GM18861 (cell line): ENCODE measurements around the gene SHROOM1.
"Not testable (repeated sequence)": the region's sequence is repeated elsewhere in the genome, so short reads cannot be mapped to it uniquely, and the experiment has no call there.

ENCODE experiments used
- ATAC-seq: cut with Tn5 transposase; IDR thresholded peaks from one replicate; pipeline ENCODE4 v1.9.1; 2021; ENCODE audit not compliant: unreplicated experiment

SHROOM1 gene

GRCh38 chr5:132808866-132809265 lies 21.6 kb downstream of the SHROOM1 start:
- ATAC-seq: no peak

DNA sequence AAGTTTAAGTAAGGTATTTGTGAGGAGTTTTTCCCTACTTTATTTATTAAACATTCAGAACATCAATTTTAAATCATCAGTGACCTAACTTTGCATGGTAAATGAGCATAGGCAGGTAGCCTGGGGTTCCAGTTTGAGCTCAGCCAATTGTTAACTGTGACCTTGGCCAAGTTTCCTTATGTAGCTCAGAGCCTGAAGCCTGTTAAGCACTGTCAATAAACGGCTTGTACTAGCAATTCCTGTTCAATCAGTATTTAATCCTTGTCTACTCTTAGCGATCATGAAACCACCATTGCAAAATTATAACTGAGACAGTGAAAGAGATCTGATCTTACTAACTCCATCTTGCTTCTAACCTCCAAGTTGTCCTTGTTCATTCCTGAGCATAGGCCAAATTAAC lies 22.0 kb downstream of the SHROOM1 start:
- ATAC-seq: no peak

- ATAC-seq: no peak
Observed at GRCh38 chr5:132807163-132807838, 23.1 kb downstream of the SHROOM1 start.

- not testable (repeated sequence) for ATAC-seq
Observed at GRCh38 chr5:132806804-132807162, 23.7 kb downstream of the SHROOM1 start.

GRCh38 chr5:132805872-132806271 lies 24.6 kb downstream of the SHROOM1 start:
- ATAC-seq: not testable (repeated sequence)

GRCh38 chr5:132804219-132804618 lies 26.2 kb downstream of the SHROOM1 start:
- ATAC-seq: not testable (repeated sequence)

DNA sequence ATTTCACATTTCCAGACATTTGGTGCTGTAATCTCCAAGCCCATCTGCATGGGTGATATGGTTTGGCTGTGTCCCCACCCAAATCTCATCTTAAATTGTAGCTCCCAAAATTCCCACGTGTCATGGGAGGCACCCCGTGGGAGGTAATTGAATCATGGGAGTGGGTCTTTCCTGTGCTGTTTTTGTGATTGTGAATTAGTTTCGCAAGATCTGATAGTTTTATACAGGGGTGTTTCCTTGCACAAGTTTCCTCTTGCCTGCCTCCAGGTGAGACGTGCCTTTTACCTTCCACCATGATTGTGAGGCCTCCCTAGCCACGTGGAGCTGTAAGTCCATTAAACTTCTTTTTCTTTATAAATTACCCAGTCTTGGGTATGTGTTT lies 27.8 kb downstream of the SHROOM1 start:
- ATAC-seq: not testable (repeated sequence)

DNA sequence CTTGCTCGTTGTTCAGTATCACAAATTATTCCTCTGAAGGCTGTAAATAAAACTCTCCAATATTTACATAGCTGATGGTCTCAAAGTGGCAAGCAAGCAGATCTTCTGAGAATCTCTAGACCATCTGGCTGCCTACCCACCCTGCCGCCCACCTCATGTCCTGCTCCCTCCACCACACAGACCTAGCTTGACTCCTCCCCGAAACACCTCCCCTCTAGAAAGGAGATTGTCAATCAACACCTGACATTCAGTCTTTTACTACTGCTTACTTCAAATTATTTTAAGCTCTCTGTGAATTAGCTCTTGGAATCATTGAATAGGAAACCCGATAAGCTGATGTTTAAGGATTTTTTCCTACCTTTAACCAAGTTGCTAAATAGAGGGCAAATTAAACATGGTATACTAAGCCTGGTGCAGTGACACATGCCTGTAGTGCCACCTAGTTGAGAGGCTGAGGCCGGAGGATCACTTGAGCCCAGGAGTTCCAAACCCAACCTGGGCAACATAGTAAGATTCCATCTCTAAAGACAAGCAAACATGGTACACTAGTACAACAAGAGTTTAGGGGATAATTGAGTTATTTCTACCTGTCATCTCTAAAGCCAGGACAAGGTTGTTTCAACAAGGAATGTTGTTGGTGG lies 28.3 kb downstream of the SHROOM1 start:
- ATAC-seq: no peak

DNA sequence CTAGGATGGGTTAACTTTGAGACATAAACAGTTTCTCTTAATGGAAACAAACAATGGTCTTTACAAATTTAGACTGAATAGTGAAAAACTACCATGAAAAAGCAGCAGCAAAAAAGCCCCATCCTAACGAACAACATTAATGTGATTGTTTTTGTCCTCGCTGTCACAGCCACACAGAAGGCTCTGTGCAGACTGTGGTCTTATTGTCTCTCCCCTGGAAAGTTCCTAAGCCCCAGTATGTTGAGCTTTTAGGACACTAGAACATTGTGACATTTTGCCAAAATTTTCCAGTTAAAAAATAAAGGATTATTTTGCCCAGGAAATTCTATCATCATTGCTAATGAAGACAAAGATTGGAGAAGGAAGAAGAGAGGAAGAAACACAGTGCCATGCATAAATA lies 29.9 kb downstream of the SHROOM1 start:
- ATAC-seq: no peak

- no peak for ATAC-seq
Observed at GRCh38 chr5:132799392-132799791, 31.1 kb downstream of the SHROOM1 start.

- no peak for ATAC-seq
Observed at GRCh38 chr5:132797651-132798050, 32.8 kb downstream of the SHROOM1 start.

GRCh38 chr5:132791026-132791425 lies 39.4 kb downstream of the SHROOM1 start:
- no peak for ATAC-seq

DNA sequence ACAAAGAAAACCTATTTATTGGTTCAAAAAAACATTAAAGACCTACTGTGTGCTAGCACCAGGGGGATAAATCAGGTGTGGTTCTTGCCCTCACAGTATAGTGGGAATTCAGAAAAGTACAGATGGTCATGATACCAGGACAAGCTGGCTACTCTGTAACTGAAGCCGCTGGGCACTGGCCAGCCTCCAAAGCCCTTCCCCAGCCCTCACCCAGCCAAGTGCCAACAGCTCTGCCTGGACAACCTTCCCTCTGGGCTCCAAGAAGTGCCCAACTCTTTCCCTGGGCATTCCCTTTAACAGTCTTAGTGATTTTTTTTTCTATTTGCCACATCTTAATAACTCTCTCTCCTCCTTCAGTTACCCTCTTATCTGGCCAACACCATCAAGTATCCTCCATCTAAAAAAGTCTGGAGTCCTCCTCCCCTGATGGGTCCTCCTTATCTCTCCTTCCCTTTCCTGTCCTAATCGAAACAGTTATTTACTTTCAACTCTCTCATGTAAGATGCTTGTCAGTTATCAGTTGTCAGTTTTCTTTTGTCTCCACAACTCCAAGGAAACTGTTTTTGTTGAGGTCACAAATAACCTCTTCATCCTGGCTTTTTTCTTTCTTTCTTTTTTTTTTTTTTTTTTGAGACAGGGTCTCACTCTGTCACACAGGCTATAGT lies 40.1 kb downstream of the SHROOM1 start:
- no peak for ATAC-seq

- no peak for ATAC-seq
Observed at GRCh38 chr5:132788990-132789886, 41.2 kb downstream of the SHROOM1 start.

- no peak for ATAC-seq
Observed at GRCh38 chr5:132788508-132788907, 41.9 kb downstream of the SHROOM1 start.

- no peak for ATAC-seq
Observed at GRCh38 chr5:132787076-132787475, 43.4 kb downstream of the SHROOM1 start.

GRCh38 chr5:132785864-132786263 lies 44.6 kb downstream of the SHROOM1 start:
- ATAC-seq: no peak

DNA sequence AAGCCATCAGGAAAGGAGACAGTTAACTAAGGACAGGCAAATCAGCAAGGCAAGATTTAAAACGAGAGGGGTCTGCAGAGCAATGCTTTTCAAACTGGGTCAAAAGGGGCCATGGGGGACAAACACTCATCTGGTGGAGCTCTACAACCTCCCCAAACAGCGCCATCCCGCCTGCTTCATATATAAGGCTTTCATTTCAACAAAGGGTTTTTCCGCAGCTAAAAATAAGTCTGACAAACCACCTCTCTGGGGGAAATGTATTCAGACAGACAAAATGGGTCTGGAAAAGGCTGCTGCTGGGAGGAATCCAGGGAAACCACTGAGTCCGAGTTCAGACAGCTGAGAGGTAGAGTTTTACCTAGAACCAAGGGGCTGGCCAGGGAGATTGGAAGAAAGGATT lies 45.1 kb downstream of the SHROOM1 start:
- no peak for ATAC-seq

DNA sequence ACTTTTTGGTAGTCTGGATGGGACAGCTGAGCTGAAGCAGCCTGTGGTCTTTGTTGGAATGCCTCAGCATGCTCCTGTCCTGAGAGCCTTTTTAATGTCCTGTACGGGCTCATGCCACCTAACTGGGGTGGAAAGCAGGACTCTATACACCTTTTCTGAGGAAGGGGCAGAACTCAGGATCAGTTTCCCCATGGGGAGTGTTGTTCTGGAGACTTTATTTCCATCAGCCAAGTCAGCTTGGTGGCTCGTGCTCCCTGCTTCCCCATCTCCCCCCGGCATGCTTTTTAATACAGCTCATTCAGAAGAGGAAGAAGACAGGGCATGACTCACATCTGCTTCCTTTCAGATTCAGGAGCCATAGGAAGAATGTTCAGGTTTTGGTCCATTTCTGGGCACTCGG lies 48.3 kb downstream of the SHROOM1 start:
- no peak for ATAC-seq

GRCh38 chr5:132781029-132781428 lies 49.4 kb downstream of the SHROOM1 start:
- ATAC-seq: no peak

DNA sequence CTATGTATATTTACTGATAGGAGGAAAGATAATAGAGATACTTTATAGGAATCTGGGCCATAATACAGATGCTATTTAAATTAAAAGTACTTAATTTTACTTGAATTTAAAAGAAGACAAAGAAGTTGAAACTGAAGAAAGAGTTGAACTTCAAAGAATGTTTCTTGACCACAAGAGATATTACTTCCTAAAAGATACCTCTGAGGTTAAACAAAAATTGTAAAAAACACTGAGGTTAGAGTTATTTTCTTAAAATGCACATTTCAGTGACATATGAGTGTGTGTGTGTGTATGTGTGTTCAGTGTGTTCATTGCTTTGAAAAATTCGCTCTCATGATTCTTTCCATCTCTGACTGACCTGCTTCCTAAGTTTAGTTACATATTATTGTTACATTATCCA lies 49.9 kb downstream of the SHROOM1 start:
- no peak for ATAC-seq
